CD14-positive monocyte (primary cell): ENCODE data around the gene SCD5. TPM values are rescaled to one million over a fixed set of nuclear protein-coding genes. Genes with fewer than 3 reads are reported as not detected.

Experiments used
- DNase-seq, 3 donors: peaks; one replicate each; pipeline ENCODE4 v3.0.0-alpha.2; 2011 to 2022
- H2AFZ ChIP-seq: 2 replicates; pipeline ENCODE4 v1.6.0; 2012; ENCODE audit warnings: mild to moderate bottlenecking, low read depth, low read length, inconsistent platforms; ENCODE audit not compliant: insufficient read depth, poor library complexity, severe bottlenecking
- H3K27ac ChIP-seq, 2 donors: 1 replicate in 1 of 2; 2 replicates in 1 of 2; pipeline ENCODE4 v1.5.1; 2012 to 2013; ENCODE audit warnings: low read length in 2 of 2, control low read depth in 1 of 2, inconsistent platforms in 1 of 2, low read depth in 1 of 2, mild to moderate bottlenecking in 1 of 2
- H3K27me3 ChIP-seq, 2 donors: one replicate each; pipeline versions ENCODE4 v1.6.0 to v1.6.1; 2011 to 2013; ENCODE audit warnings: low read length in 2 of 2; ENCODE audit not compliant: control insufficient read depth in 2 of 2, insufficient read depth in 2 of 2
- H3K36me3 ChIP-seq, 2 donors: replicated peaks in 1 of 2; 1 replicate in 1 of 2; 2 replicates in 1 of 2; pipeline versions ENCODE4 v1.5.1 to v1.6.1; 2012 to 2013; ENCODE audit warnings: low read length in 2 of 2, control low read depth in 1 of 2, inconsistent platforms in 1 of 2, mild to moderate bottlenecking in 1 of 2; ENCODE audit not compliant: insufficient read depth in 2 of 2, control insufficient read depth in 1 of 2
- H3K4me1 ChIP-seq, 2 donors: 1 replicate in 1 of 2; 2 replicates in 1 of 2; pipeline versions ENCODE4 v1.5.1 to v1.6.1; 2012 to 2013; ENCODE audit warnings: low read length in 2 of 2, control low read depth in 1 of 2, inconsistent platforms in 1 of 2, mild to moderate bottlenecking in 1 of 2, moderate library complexity in 1 of 2; ENCODE audit not compliant: insufficient read depth in 2 of 2, control insufficient read depth in 1 of 2
- H3K4me2 ChIP-seq: replicated peaks from 2 replicates; pipeline ENCODE3; 2012; ENCODE audit warnings: low read length, moderate library complexity, mild to moderate bottlenecking; ENCODE audit not compliant: poor library complexity, severe bottlenecking; ENCODE audit errors: extremely low read depth
- H3K4me3 ChIP-seq, 3 experiments: fragments of 200-600 bp in 1 of 3; sonication (generic) in 1 of 3; replicated peaks in 1 of 3; 1 replicate in 2 of 3; 2 replicates in 1 of 3; pipeline ENCODE4 v1.5.1; 2011 to 2013; ENCODE audit warnings: low read length in 3 of 3, mild to moderate bottlenecking in 3 of 3, control low read depth in 2 of 3, low read depth in 2 of 3, inconsistent platforms in 1 of 3, moderate library complexity in 1 of 3
- H3K79me2 ChIP-seq: 2 replicates; pipeline ENCODE4 v1.6.0; 2012; ENCODE audit warnings: mild to moderate bottlenecking, control low read depth, inconsistent platforms, low read length, moderate library complexity; ENCODE audit not compliant: insufficient read depth
- H3K9ac ChIP-seq: 2 replicates; pipeline ENCODE4 v1.6.0; 2017; ENCODE audit warnings: low read length, mild to moderate bottlenecking; ENCODE audit not compliant: insufficient read depth, poor library complexity, severe bottlenecking
- H3K9me3 ChIP-seq, 2 donors: replicated peaks in 1 of 2; 1 replicate in 1 of 2; 2 replicates in 1 of 2; pipeline versions ENCODE4 v1.5.1 to v1.6.1; 2012 to 2013; ENCODE audit warnings: low read length in 2 of 2, control low read depth in 1 of 2; ENCODE audit not compliant: control insufficient read depth in 1 of 2, insufficient read depth in 1 of 2
- H4K20me1 ChIP-seq: 2 replicates; pipeline ENCODE4 v1.6.0; 2012; ENCODE audit warnings: mild to moderate bottlenecking, low read length, control low read depth, moderate library complexity; ENCODE audit not compliant: insufficient read depth
- H3K27ac Mint-ChIP-seq, 7 donors: one replicate each; pipeline ENCODE4 v1.8.0; 2020; ENCODE audit warnings: mild to moderate bottlenecking in 7 of 7, mixed read lengths in 7 of 7, moderate library complexity in 6 of 7, inconsistent platforms in 2 of 7
- H3K27me3 Mint-ChIP-seq, 3 donors: one replicate each; pipeline ENCODE4 v1.8.0; 2021 to 2022; ENCODE audit warnings: low read depth in 3 of 3, mild to moderate bottlenecking in 3 of 3, mixed read lengths in 3 of 3, moderate library complexity in 3 of 3, inconsistent platforms in 1 of 3
- H3K36me3 Mint-ChIP-seq, 2 donors: one replicate each; pipeline ENCODE4 v1.8.0; 2020; ENCODE audit warnings: mixed read lengths in 2 of 2, inconsistent platforms in 1 of 2, mild to moderate bottlenecking in 1 of 2
- H3K4me1 Mint-ChIP-seq: one replicate; pipeline ENCODE4 v1.8.0; 2020; ENCODE audit warnings: mild to moderate bottlenecking, mixed read lengths
- H3K4me3 Mint-ChIP-seq, 2 donors: one replicate each; pipeline ENCODE4 v1.8.0; 2020; ENCODE audit warnings: mild to moderate bottlenecking in 2 of 2, mixed read lengths in 2 of 2, moderate library complexity in 1 of 2
- H3K9me3 Mint-ChIP-seq, 7 donors: one replicate each; pipeline ENCODE4 v1.8.0; 2020 to 2022; ENCODE audit warnings: mixed read lengths in 7 of 7, mild to moderate bottlenecking in 6 of 7, moderate library complexity in 6 of 7, inconsistent platforms in 2 of 7
- CTCF ChIP-seq: fragments of 200-600 bp; IDR thresholded peaks from one replicate; pipeline ENCODE4 v1.8.0; 2022; ENCODE audit warnings: antibody characterized with exemption, mild to moderate bottlenecking
- WGBS: methylation state at CpG from one replicate; pipeline ENCODE4 v1.1.5; 2013; ENCODE audit warnings: missing lambda C conversion rate; ENCODE audit not compliant: insufficient coverage; 5-methylcytosine and 5-hydroxymethylcytosine counted together
- intact Hi-C, 2 donors: fragments of 100-400 bp; cut with micrococcal nuclease; formaldehyde crosslinking; loops; one replicate each; pipeline versions ENCODE4 v1.15.0 to v1.15.1; 2023
- polyA plus RNA-seq, 3 donors: library from polyadenylated mRNA; depleted of rRNA in 1 of 3; unstranded in 2 of 3; stranded (reverse) in 1 of 3; fragments of 300-500 nt in 2 of 3; fragments of >200 nt in 1 of 3; fragmentation: Illumina TruSeq in 2 of 3; gene quantifications; 1 replicate in 2 of 3; 2 replicates in 1 of 3; pipeline ENCODE4 v1.2.3, GENCODE V29; 2012 to 2021

SCD5 gene
- polyA plus RNA-seq, 3 donors: 0.28 to 1.3 (median 0.61) TPM

- WGBS: 92% methylated on average over 2 of the region's 7 CpGs
These were observed 192.0 kb downstream of the SCD5 start for GRCh38 chr4:82606622-82607021.

GRCh38 chr4:82604522-82604921, 194.1 kb downstream of the SCD5 start:
- 100% methylated on average over 1 of the region's 1 CpG for WGBS
- Histone ChIP-seq H3K27ac (no peak overlapping the region), H3K27me3 (no peaks in the 10 kb centered on the region), H3K4me2 (no peak overlapping the region), H3K4me3 (no peak overlapping the region), H3K9ac (no peak overlapping the region), H3K9me3 (no peaks in the 10 kb centered on the region), H4K20me1 (no peaks in the 10 kb centered on the region), H3K4me1 (no peaks in the 10 kb centered on the region), H2AFZ (no peak overlapping the region), H3K36me3 (no peaks in the 10 kb centered on the region), H3K79me2 (no peaks in the 10 kb centered on the region)
- H3K27me3 Mint-ChIP-seq: no peaks in the 10 kb centered on the region
- H3K9me3 Mint-ChIP-seq: peaks cover 0 to 2% (median 0%) of the 10 kb centered on the region in 7 donors
- no peaks in the 10 kb centered on the region for H3K4me1 Mint-ChIP-seq
- no peak for TF ChIP-seq CTCF
- intact Hi-C loops: no loop called here
- H3K27ac Mint-ChIP-seq: no peak overlapping the region
- H3K36me3 Mint-ChIP-seq: no peaks in the 10 kb centered on the region
- no peak overlapping the region for H3K4me3 Mint-ChIP-seq
- no peak for DNase-seq

More at GRCh38 chr4:82606622-82607021, 192.0 kb downstream of the SCD5 start:
- Mint-ChIP-seq H3K4me3 (no peak overlapping the region), H3K4me1 (no peaks in the 10 kb centered on the region), H3K36me3 (no peaks in the 10 kb centered on the region), H3K27me3 (peaks cover 0 to 2% (median 0%) of the 10 kb centered on the region in 3 donors), H3K27ac (no peak overlapping the region), H3K9me3 (peaks cover 0 to 2% (median 0%) of the 10 kb centered on the region in 7 donors)
- no peaks in the 10 kb centered on the region for H3K9me3 ChIP-seq
- H2AFZ ChIP-seq: no peak overlapping the region
- no peak overlapping the region for H3K9ac ChIP-seq
- no peak for TF ChIP-seq CTCF
- no peaks in the 10 kb centered on the region for H4K20me1 ChIP-seq
- no peaks in the 10 kb centered on the region for H3K36me3 ChIP-seq
- H3K4me3 ChIP-seq: no peak overlapping the region
- H3K79me2 ChIP-seq: no peaks in the 10 kb centered on the region
- no peak overlapping the region for H3K27ac ChIP-seq
- H3K4me1 ChIP-seq: no peaks in the 10 kb centered on the region
- intact Hi-C loops: no loop called here
- H3K27me3 ChIP-seq: no peaks in the 10 kb centered on the region
- DNase-seq: no peak
- H3K4me2 ChIP-seq: no peak overlapping the region
